Measurements from ENCODE around the gene DNMT3L. TPM values are rescaled to one million over a fixed set of nuclear protein-coding genes. Genes with fewer than 3 reads are reported as not detected.

Gene DNMT3L
- total and polyA plus RNA-seq, 2 donors (not counting 1 experiment from before 2014, with no cell fraction given), result not detected

GRCh38 chr21:44301961-44302406 lies 40.3 kb upstream of the DNMT3L start:
- H3K79me2 ChIP-seq (ENCODE audit: control insufficient read depth, insufficient read depth, low read length), result peaks cover 68% of the 10 kb centered on the region
- Mint-ChIP-seq H3K4me1 (peaks cover 59% of the 10 kb centered on the region), H3K27ac (peak overlapping the region; percentile 79), H3K27me3 (no peaks in the 10 kb centered on the region), H3K4me3 (peak overlapping the region; percentile 89), H3K9me3 (ENCODE audit: insufficient read depth) (no peaks in the 10 kb centered on the region)
- peak overlapping the region in 3 of 5 experiments; percentile 9 to 36 (median 11) for H3K4me3 ChIP-seq (ENCODE audit: control extremely low read depth in 1 of 5, extremely low read depth in 1 of 5, insufficient read depth in 1 of 5, low read depth in 2 of 5, low read length in 4 of 5)
- no peaks in the 10 kb centered on the region for H3K27me3 ChIP-seq (replicated peaks in 1 of 4; ENCODE audit: control extremely low read depth in 1 of 4, control insufficient read depth in 3 of 4, insufficient read depth in 4 of 4, low read length in 3 of 4)
- ATAC-seq (ENCODE audit: low read depth) (no peak), DNase-seq (no peak)
- peaks cover 65% of the 10 kb centered on the region for H4K20me1 ChIP-seq (ENCODE audit: control insufficient read depth, insufficient read depth, low read length, poor library complexity, severe bottlenecking)
- CTCF ChIA-PET, result interaction anchor here (1.7 kb wide), 1 partner anchor 492 kb away, joined by 9 read pairs; no protein-coding TSS in a partner anchor
- peak overlapping the region; percentile 43 to 81 for H3K27ac ChIP-seq (ENCODE audit: low read length in 2 of 2)
- H3K4me2 ChIP-seq (replicated peaks; ENCODE audit: low read depth, low read length, poor library complexity, severe bottlenecking), result peak overlapping the region; percentile 98
- TF ChIP-seq EZH2 (IDR thresholded peaks at IDR 0.05; ENCODE audit: borderline replicate concordance, insufficient read depth, low read depth, low read length, poor library complexity, severe bottlenecking) (no peak), CTCF (IDR thresholded peaks at IDR 0.05) (no peak)
- H3K4me1 ChIP-seq (ENCODE audit: control insufficient read depth in 2 of 2, insufficient read depth in 2 of 2, low read length in 2 of 2), result peaks cover 55 to 72% of the 10 kb centered on the region in 2 donors
- no peaks in the 10 kb centered on the region for H3K9me3 ChIP-seq (ENCODE audit: control extremely low read depth in 1 of 3, control insufficient read depth in 2 of 3, insufficient read depth in 1 of 3, low read length in 2 of 3)
- POLR2A ChIA-PET, result interaction anchor here (0.7 to 1.9 kb wide), 2 partner anchors 36 to 203 kb away, joined by 3 to 4 read pairs; no protein-coding TSS in a partner anchor
- peaks cover 0 to 12% of the 10 kb centered on the region in 2 experiments for H3K36me3 ChIP-seq (replicated peaks in 1 of 2; ENCODE audit: control extremely low read depth in 1 of 2, control insufficient read depth in 1 of 2, extremely low read depth in 1 of 2, insufficient read depth in 2 of 2, low read length in 1 of 2)
- peak overlapping the region; percentile 32 for H3K9ac ChIP-seq (ENCODE audit: low read length)
- 61% methylated on average over 6 of the region's 9 CpGs for WGBS (ENCODE audit: insufficient coverage)
- no peak overlapping the region for H2AFZ ChIP-seq (ENCODE audit: insufficient read depth, low read depth, low read length, poor library complexity, severe bottlenecking)
- intact Hi-C loops (cut with micrococcal nuclease), result loop anchor here (10.0 kb wide), 1 partner anchor 287 kb away; the partner anchor contains the start of gene TRAPPC10

GRCh38 chr21:44301141-44301540 lies 39.4 kb upstream of the DNMT3L start:
- peak overlapping the region; percentile 36 to 81 for H3K27ac ChIP-seq (ENCODE audit: low read length in 2 of 2)
- peaks cover 60% of the 10 kb centered on the region for H3K79me2 ChIP-seq (ENCODE audit: control insufficient read depth, insufficient read depth, low read length)
- no peaks in the 10 kb centered on the region for H3K27me3 Mint-ChIP-seq
- H3K36me3 ChIP-seq (replicated peaks in 1 of 2; ENCODE audit: control extremely low read depth in 1 of 2, control insufficient read depth in 1 of 2, extremely low read depth in 1 of 2, insufficient read depth in 2 of 2, low read length in 1 of 2), result peaks cover 0 to 3% of the 10 kb centered on the region in 2 experiments
- POLR2A ChIA-PET, result interaction anchor here (0.6 to 1.9 kb wide), 2 partner anchors 37 to 458 kb away, joined by 4 read pairs; no protein-coding TSS in a partner anchor
- H3K9ac ChIP-seq (ENCODE audit: low read length), result peak overlapping the region; percentile 79
- no peaks in the 10 kb centered on the region for H3K9me3 ChIP-seq (ENCODE audit: control extremely low read depth in 1 of 3, control insufficient read depth in 2 of 3, insufficient read depth in 1 of 3, low read length in 2 of 3)
- H3K9me3 Mint-ChIP-seq (ENCODE audit: insufficient read depth), result no peaks in the 10 kb centered on the region
- CTCF ChIA-PET, result no interaction called here
- H3K4me2 ChIP-seq (replicated peaks; ENCODE audit: low read depth, low read length, poor library complexity, severe bottlenecking), result peak overlapping the region; percentile 98
- TF ChIP-seq EZH2 (IDR thresholded peaks at IDR 0.05; ENCODE audit: borderline replicate concordance, insufficient read depth, low read depth, low read length, poor library complexity, severe bottlenecking) (no peak), CTCF (IDR thresholded peaks at IDR 0.05) (no peak)
- peaks cover 61% of the 10 kb centered on the region for H3K4me1 Mint-ChIP-seq
- ATAC-seq (ENCODE audit: low read depth) (no peak), DNase-seq (no peak)
- H3K4me3 Mint-ChIP-seq, result peak overlapping the region; percentile 89
- no peak overlapping the region for H2AFZ ChIP-seq (ENCODE audit: insufficient read depth, low read depth, low read length, poor library complexity, severe bottlenecking)
- intact Hi-C loops (cut with micrococcal nuclease), result loop anchor here (10.0 kb wide), 1 partner anchor 286 kb away; the partner anchor contains the start of gene TRAPPC10
- peaks cover 58 to 80% of the 10 kb centered on the region in 2 donors for H3K4me1 ChIP-seq (ENCODE audit: control insufficient read depth in 2 of 2, insufficient read depth in 2 of 2, low read length in 2 of 2)
- H3K27ac Mint-ChIP-seq, result peak overlapping the region; percentile 88
- WGBS (ENCODE audit: insufficient coverage), result 78% methylated on average over 12 of the region's 13 CpGs
- peak overlapping the region in 4 of 5 experiments; percentile 51 to 82 (median 76) for H3K4me3 ChIP-seq (ENCODE audit: control extremely low read depth in 1 of 5, extremely low read depth in 1 of 5, insufficient read depth in 1 of 5, low read depth in 2 of 5, low read length in 4 of 5)
- peaks cover 56% of the 10 kb centered on the region for H4K20me1 ChIP-seq (ENCODE audit: control insufficient read depth, insufficient read depth, low read length, poor library complexity, severe bottlenecking)
- no peaks in the 10 kb centered on the region for H3K27me3 ChIP-seq (replicated peaks in 1 of 4; ENCODE audit: control extremely low read depth in 1 of 4, control insufficient read depth in 3 of 4, insufficient read depth in 4 of 4, low read length in 3 of 4)

Data from B cell (primary cell).